WTC11 (cell line): Measurements from ENCODE around the gene CLDN19. TPM values are rescaled to one million over a fixed set of nuclear protein-coding genes. Genes with fewer than 3 reads are reported as not detected.

Experiments
- ATAC-seq: fragments of 200-7000 bp; cut with Tn5 transposase; 2 replicates; pipeline ENCODE4 v1.10.0; 2021; ENCODE audit warnings: mild to moderate bottlenecking, moderate library complexity
- CTCF ChIA-PET: fragments of 300-600 bp; sonication (Branson Sonifier 250); formaldehyde crosslinking; loops from one replicate; lab custom pipeline; 2021; ENCODE audit warnings: antibody characterized with exemption; lab: Charles Lee
- POLR2A ChIA-PET: fragments of 350-600 bp; sonication (Branson Sonifier 250); formaldehyde crosslinking; loops from one replicate; lab custom pipeline; 2021; ENCODE audit warnings: antibody characterized with exemption; lab: Charles Lee
- DNase-seq: peaks from one replicate; pipeline ENCODE4 v3.0.0; 2021; ENCODE audit warnings: low spot score
- H3K27ac Mint-ChIP-seq: 2 replicates; pipeline ENCODE4 v1.8.0; 2021; ENCODE audit warnings: mixed read lengths
- H3K27me3 Mint-ChIP-seq: 2 replicates; pipeline ENCODE4 v1.8.0; 2021; ENCODE audit warnings: low read depth, mild to moderate bottlenecking, moderate library complexity, mixed read lengths
- H3K36me3 Mint-ChIP-seq: 2 replicates; pipeline ENCODE4 v1.8.0; 2021; ENCODE audit warnings: mixed read lengths
- H3K4me1 Mint-ChIP-seq: 2 replicates; pipeline ENCODE4 v1.8.0; 2022; ENCODE audit warnings: mixed read lengths
- H3K4me3 Mint-ChIP-seq: 2 replicates; pipeline ENCODE4 v1.8.0; 2021; ENCODE audit warnings: mild to moderate bottlenecking, moderate library complexity, mixed read lengths
- H3K9me3 Mint-ChIP-seq: 2 replicates; pipeline ENCODE4 v1.8.0; 2021; ENCODE audit warnings: mixed read lengths
- ELF4 ChIP-seq: sonication (generic); formaldehyde crosslinking; IDR thresholded peaks from 2 replicates; pipeline ENCODE4 v1.8.1; 2022; ENCODE audit warnings: low read depth, mild to moderate bottlenecking, moderate library complexity, missing genetic modification reagents
- EMX1 ChIP-seq: fragments of 250-450 bp; sonication (Bioruptor Pico); IDR thresholded peaks from 2 replicates; pipeline ENCODE4 v1.8.0; 2021; ENCODE audit warnings: mild to moderate bottlenecking
- FOXJ3 ChIP-seq: sonication (generic); formaldehyde crosslinking; IDR thresholded peaks from 2 replicates; pipeline ENCODE4 v1.9.0; 2021; ENCODE audit warnings: missing genetic modification reagents, mild to moderate bottlenecking, borderline replicate concordance
- FOXK1 ChIP-seq: sonication (generic); formaldehyde crosslinking; IDR thresholded peaks from 2 replicates; pipeline ENCODE4 v1.8.0; 2022; ENCODE audit warnings: mild to moderate bottlenecking, moderate library complexity, missing genetic modification reagents
- GABPB1 ChIP-seq: sonication (generic); formaldehyde crosslinking; IDR thresholded peaks from 2 replicates; pipeline ENCODE4 v1.8.1; 2023; ENCODE audit warnings: mild to moderate bottlenecking, missing genetic modification reagents
- HMGA2 ChIP-seq: fragments of 250-450 bp; sonication (Bioruptor Pico); IDR thresholded peaks from 2 replicates; pipeline ENCODE4 v1.4.0; 2021; ENCODE audit warnings: mild to moderate bottlenecking, moderate library complexity
- MYBL2 ChIP-seq: sonication (generic); formaldehyde crosslinking; IDR thresholded peaks from 2 replicates; pipeline ENCODE4 v1.8.1; 2023; ENCODE audit warnings: mild to moderate bottlenecking, moderate library complexity, missing genetic modification reagents
- PRRX2 ChIP-seq: fragments of 250-450 bp; sonication (Bioruptor Pico); IDR thresholded peaks from 2 replicates; pipeline ENCODE4 v1.8.0; 2021; ENCODE audit warnings: mild to moderate bottlenecking
- RELA ChIP-seq: sonication (generic); formaldehyde crosslinking; IDR thresholded peaks from 2 replicates; pipeline ENCODE4 v1.8.1; 2022; ENCODE audit warnings: missing genetic modification reagents, mild to moderate bottlenecking, borderline replicate concordance
- RORB ChIP-seq: fragments of 250-450 bp; sonication (Bioruptor Pico); IDR thresholded peaks from 2 replicates; pipeline ENCODE4 v1.9.0; 2021; ENCODE audit warnings: mild to moderate bottlenecking
- ZBTB21 ChIP-seq: sonication (generic); formaldehyde crosslinking; IDR thresholded peaks from 2 replicates; pipeline ENCODE4 v1.8.1; 2023; ENCODE audit warnings: mild to moderate bottlenecking, missing genetic modification reagents, borderline replicate concordance
- ZNF263 ChIP-seq: sonication (generic); formaldehyde crosslinking; IDR thresholded peaks from 2 replicates; pipeline ENCODE4 v1.8.1; 2022; ENCODE audit warnings: low read depth, mild to moderate bottlenecking, moderate library complexity, missing genetic modification reagents
- ZNF416 ChIP-seq: fragments of 250-450 bp; sonication (Bioruptor Pico); IDR thresholded peaks from 2 replicates; pipeline ENCODE4 v1.9.0; 2021; ENCODE audit warnings: mild to moderate bottlenecking, inconsistent platforms
- ZNF423 ChIP-seq: fragments of 250-450 bp; sonication (Bioruptor Pico); IDR thresholded peaks from 2 replicates; pipeline ENCODE4 v2.1.2; 2022; ENCODE audit warnings: mild to moderate bottlenecking, moderate library complexity
- ZNF671 ChIP-seq: fragments of 250-450 bp; sonication (Bioruptor Pico); IDR thresholded peaks from 2 replicates; pipeline ENCODE4 v1.8.0; 2021; ENCODE audit warnings: mild to moderate bottlenecking
- total RNA-seq: library from RNA; stranded (reverse); gene quantifications from 3 replicates; pipeline ENCODE4 v1.2.3, GENCODE V29; 2021
- TF ChIP-seq, protein P1 (sequence below): fragments of 200-600 bp; IDR thresholded peaks from 2 replicates; pipeline ENCODE4 v1.8.0; 2022; ENCODE audit warnings: antibody characterized with exemption
- TF ChIP-seq, protein P2 (sequence below): fragments of 250-450 bp; sonication (Bioruptor Pico); IDR thresholded peaks from 2 replicates; pipeline ENCODE4 v1.9.0; 2021; ENCODE audit warnings: mild to moderate bottlenecking
- TF ChIP-seq, protein P3 (sequence below): sonication (generic); formaldehyde crosslinking; IDR thresholded peaks from 2 replicates; pipeline ENCODE4 v1.8.0; 2023; ENCODE audit warnings: mild to moderate bottlenecking, missing genetic modification reagents
- TF ChIP-seq, protein P4 (sequence below): sonication (generic); formaldehyde crosslinking; IDR thresholded peaks from 2 replicates; pipeline ENCODE4 v1.8.1; 2023; ENCODE audit warnings: mild to moderate bottlenecking, moderate library complexity, missing genetic modification reagents
- TF ChIP-seq, protein P5 (sequence below): sonication (generic); formaldehyde crosslinking; IDR thresholded peaks from 2 replicates; pipeline ENCODE4 v1.8.1; 2023; ENCODE audit warnings: mild to moderate bottlenecking, missing genetic modification reagents
- TF ChIP-seq, protein P6 (sequence below): sonication (generic); formaldehyde crosslinking; IDR thresholded peaks from 2 replicates; pipeline ENCODE4 v1.8.0; 2022; ENCODE audit warnings: mild to moderate bottlenecking, missing genetic modification reagents
- TF ChIP-seq, protein P7 (sequence below): sonication (generic); formaldehyde crosslinking; IDR thresholded peaks from 2 replicates; pipeline ENCODE4 v1.8.0; 2022; ENCODE audit warnings: missing genetic modification reagents

Gene CLDN19
- total RNA-seq, 1 experiment from 2014 or later = 8.1 TPM

DNA sequence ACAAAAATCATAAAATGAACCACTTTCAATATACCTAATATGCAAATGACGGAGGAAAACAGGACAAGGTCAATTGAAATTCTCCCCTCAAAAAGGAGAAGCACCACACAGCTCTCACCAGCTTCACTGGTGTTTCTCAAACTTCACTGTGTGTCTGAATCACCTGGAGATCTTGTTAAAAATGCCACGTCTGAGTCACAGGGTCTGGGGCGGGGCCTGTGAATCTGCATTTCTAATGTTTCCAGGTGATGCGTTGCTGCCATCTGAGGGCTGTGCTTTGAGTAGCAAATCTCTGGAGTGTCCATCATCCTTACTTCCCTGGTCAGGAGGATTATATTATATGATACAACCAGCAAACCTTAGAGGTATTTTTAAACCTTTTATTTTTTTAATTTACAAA, 9.0 kb downstream of the CLDN19 start (continued):
- TF ChIP-seq ZNF423 (no peak), RORB (CRISPR knock-in tag) (no peak), ELF4 (no peak), EMX1 (CRISPR knock-in tag) (no peak), FOXJ3 (CRISPR knock-in tag) (no peak), HMGA2 (CRISPR knock-in tag) (no peak)
- TF ChIP-seq, all 79 proteins: peak for 0

DNA sequence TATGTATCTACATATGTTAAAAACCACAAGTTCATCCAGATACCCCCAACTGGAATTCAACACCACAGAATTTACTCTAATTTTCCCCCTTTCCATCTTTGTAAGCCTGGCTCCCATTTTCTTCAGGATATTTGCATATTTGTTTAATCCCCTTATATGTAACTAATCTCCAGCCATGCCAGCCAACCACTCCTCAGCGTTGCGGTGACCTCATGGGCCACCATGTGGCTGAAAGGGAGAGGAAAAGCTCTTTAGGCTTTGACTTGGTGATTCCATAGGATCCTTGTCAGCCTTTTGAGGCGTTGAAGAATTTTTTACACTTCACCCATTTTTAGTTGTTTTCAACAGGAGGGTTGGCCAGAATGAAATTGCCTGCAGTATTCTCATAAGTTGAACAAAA, 10.0 kb downstream of the CLDN19 start:
- ATAC-seq (peak; percentile 71), DNase-seq (peak; percentile 39)
- no peak overlapping the region for H3K4me3 Mint-ChIP-seq
- no peaks in the 10 kb centered on the region for H3K27me3 Mint-ChIP-seq
- no peaks in the 10 kb centered on the region for H3K9me3 Mint-ChIP-seq
- TF ChIP-seq GABPB1 (CRISPR knock-in tag) = no peak
- TF ChIP-seq, protein P1, sequence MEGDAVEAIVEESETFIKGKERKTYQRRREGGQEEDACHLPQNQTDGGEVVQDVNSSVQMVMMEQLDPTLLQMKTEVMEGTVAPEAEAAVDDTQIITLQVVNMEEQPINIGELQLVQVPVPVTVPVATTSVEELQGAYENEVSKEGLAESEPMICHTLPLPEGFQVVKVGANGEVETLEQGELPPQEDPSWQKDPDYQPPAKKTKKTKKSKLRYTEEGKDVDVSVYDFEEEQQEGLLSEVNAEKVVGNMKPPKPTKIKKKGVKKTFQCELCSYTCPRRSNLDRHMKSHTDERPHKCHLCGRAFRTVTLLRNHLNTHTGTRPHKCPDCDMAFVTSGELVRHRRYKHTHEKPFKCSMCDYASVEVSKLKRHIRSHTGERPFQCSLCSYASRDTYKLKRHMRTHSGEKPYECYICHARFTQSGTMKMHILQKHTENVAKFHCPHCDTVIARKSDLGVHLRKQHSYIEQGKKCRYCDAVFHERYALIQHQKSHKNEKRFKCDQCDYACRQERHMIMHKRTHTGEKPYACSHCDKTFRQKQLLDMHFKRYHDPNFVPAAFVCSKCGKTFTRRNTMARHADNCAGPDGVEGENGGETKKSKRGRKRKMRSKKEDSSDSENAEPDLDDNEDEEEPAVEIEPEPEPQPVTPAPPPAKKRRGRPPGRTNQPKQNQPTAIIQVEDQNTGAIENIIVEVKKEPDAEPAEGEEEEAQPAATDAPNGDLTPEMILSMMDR = no peak
- TF ChIP-seq, protein P2, sequence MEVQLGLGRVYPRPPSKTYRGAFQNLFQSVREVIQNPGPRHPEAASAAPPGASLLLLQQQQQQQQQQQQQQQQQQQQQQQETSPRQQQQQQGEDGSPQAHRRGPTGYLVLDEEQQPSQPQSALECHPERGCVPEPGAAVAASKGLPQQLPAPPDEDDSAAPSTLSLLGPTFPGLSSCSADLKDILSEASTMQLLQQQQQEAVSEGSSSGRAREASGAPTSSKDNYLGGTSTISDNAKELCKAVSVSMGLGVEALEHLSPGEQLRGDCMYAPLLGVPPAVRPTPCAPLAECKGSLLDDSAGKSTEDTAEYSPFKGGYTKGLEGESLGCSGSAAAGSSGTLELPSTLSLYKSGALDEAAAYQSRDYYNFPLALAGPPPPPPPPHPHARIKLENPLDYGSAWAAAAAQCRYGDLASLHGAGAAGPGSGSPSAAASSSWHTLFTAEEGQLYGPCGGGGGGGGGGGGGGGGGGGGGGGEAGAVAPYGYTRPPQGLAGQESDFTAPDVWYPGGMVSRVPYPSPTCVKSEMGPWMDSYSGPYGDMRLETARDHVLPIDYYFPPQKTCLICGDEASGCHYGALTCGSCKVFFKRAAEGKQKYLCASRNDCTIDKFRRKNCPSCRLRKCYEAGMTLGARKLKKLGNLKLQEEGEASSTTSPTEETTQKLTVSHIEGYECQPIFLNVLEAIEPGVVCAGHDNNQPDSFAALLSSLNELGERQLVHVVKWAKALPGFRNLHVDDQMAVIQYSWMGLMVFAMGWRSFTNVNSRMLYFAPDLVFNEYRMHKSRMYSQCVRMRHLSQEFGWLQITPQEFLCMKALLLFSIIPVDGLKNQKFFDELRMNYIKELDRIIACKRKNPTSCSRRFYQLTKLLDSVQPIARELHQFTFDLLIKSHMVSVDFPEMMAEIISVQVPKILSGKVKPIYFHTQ = no peak
- TF ChIP-seq, protein P3, sequence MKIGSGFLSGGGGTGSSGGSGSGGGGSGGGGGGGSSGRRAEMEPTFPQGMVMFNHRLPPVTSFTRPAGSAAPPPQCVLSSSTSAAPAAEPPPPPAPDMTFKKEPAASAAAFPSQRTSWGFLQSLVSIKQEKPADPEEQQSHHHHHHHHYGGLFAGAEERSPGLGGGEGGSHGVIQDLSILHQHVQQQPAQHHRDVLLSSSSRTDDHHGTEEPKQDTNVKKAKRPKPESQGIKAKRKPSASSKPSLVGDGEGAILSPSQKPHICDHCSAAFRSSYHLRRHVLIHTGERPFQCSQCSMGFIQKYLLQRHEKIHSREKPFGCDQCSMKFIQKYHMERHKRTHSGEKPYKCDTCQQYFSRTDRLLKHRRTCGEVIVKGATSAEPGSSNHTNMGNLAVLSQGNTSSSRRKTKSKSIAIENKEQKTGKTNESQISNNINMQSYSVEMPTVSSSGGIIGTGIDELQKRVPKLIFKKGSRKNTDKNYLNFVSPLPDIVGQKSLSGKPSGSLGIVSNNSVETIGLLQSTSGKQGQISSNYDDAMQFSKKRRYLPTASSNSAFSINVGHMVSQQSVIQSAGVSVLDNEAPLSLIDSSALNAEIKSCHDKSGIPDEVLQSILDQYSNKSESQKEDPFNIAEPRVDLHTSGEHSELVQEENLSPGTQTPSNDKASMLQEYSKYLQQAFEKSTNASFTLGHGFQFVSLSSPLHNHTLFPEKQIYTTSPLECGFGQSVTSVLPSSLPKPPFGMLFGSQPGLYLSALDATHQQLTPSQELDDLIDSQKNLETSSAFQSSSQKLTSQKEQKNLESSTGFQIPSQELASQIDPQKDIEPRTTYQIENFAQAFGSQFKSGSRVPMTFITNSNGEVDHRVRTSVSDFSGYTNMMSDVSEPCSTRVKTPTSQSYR (CRISPR knock-in tag) = no peak
- TF ChIP-seq, protein P4, sequence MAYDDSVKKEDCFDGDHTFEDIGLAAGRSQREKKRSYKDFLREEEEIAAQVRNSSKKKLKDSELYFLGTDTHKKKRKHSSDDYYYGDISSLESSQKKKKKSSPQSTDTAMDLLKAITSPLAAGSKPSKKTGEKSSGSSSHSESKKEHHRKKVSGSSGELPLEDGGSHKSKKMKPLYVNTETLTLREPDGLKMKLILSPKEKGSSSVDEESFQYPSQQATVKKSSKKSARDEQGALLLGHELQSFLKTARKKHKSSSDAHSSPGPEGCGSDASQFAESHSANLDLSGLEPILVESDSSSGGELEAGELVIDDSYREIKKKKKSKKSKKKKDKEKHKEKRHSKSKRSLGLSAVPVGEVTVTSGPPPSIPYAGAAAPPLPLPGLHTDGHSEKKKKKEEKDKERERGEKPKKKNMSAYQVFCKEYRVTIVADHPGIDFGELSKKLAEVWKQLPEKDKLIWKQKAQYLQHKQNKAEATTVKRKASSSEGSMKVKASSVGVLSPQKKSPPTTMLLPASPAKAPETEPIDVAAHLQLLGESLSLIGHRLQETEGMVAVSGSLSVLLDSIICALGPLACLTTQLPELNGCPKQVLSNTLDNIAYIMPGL (CRISPR knock-in tag) = no peak
- no peak for TF ChIP-seq FOXK1
- TF ChIP-seq, protein P5, sequence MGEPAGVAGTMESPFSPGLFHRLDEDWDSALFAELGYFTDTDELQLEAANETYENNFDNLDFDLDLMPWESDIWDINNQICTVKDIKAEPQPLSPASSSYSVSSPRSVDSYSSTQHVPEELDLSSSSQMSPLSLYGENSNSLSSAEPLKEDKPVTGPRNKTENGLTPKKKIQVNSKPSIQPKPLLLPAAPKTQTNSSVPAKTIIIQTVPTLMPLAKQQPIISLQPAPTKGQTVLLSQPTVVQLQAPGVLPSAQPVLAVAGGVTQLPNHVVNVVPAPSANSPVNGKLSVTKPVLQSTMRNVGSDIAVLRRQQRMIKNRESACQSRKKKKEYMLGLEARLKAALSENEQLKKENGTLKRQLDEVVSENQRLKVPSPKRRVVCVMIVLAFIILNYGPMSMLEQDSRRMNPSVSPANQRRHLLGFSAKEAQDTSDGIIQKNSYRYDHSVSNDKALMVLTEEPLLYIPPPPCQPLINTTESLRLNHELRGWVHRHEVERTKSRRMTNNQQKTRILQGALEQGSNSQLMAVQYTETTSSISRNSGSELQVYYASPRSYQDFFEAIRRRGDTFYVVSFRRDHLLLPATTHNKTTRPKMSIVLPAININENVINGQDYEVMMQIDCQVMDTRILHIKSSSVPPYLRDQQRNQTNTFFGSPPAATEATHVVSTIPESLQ (CRISPR knock-in tag) = no peak
- TF ChIP-seq RELA = no peak
- TF ChIP-seq MYBL2 (CRISPR knock-in tag) = no peak
- no peak for TF ChIP-seq PRRX2
- TF ChIP-seq, protein P6, sequence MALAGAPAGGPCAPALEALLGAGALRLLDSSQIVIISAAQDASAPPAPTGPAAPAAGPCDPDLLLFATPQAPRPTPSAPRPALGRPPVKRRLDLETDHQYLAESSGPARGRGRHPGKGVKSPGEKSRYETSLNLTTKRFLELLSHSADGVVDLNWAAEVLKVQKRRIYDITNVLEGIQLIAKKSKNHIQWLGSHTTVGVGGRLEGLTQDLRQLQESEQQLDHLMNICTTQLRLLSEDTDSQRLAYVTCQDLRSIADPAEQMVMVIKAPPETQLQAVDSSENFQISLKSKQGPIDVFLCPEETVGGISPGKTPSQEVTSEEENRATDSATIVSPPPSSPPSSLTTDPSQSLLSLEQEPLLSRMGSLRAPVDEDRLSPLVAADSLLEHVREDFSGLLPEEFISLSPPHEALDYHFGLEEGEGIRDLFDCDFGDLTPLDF (CRISPR knock-in tag) = no peak
- no peak for TF ChIP-seq ZNF416 (CRISPR knock-in tag)
- no peak for TF ChIP-seq ZBTB21 (CRISPR knock-in tag)
- TF ChIP-seq, protein P7, sequence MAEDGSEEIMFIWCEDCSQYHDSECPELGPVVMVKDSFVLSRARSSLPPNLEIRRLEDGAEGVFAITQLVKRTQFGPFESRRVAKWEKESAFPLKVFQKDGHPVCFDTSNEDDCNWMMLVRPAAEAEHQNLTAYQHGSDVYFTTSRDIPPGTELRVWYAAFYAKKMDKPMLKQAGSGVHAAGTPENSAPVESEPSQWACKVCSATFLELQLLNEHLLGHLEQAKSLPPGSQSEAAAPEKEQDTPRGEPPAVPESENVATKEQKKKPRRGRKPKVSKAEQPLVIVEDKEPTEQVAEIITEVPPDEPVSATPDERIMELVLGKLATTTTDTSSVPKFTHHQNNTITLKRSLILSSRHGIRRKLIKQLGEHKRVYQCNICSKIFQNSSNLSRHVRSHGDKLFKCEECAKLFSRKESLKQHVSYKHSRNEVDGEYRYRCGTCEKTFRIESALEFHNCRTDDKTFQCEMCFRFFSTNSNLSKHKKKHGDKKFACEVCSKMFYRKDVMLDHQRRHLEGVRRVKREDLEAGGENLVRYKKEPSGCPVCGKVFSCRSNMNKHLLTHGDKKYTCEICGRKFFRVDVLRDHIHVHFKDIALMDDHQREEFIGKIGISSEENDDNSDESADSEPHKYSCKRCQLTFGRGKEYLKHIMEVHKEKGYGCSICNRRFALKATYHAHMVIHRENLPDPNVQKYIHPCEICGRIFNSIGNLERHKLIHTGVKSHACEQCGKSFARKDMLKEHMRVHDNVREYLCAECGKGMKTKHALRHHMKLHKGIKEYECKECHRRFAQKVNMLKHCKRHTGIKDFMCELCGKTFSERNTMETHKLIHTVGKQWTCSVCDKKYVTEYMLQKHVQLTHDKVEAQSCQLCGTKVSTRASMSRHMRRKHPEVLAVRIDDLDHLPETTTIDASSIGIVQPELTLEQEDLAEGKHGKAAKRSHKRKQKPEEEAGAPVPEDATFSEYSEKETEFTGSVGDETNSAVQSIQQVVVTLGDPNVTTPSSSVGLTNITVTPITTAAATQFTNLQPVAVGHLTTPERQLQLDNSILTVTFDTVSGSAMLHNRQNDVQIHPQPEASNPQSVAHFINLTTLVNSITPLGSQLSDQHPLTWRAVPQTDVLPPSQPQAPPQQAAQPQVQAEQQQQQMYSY (CRISPR knock-in tag) = no peak
- TF ChIP-seq ZNF671 = no peak
- no peak for TF ChIP-seq ZNF423
- TF ChIP-seq ZNF263 = no peak
- TF ChIP-seq RORB (CRISPR knock-in tag) = no peak
- TF ChIP-seq, all 79 proteins: peak for 0
- no peaks in the 10 kb centered on the region for H3K36me3 Mint-ChIP-seq
- POLR2A ChIA-PET = interaction anchor here (0.7 kb wide), 1 partner anchor 36 kb away, joined by 3 read pairs; no protein-coding TSS in a partner anchor
- peaks cover 15% of the 10 kb centered on the region for H3K4me1 Mint-ChIP-seq
- H3K27ac Mint-ChIP-seq = no peak overlapping the region
- CTCF ChIA-PET = interaction anchor here (0.9 to 1.7 kb wide), 8 partner anchors 10 to 344 kb away, joined by 3 to 8 read pairs (median 3); partner anchors contain the start of gene CLDN19
